GM11168 (cell line): Measurements from ENCODE around the gene SLC37A1.

Experiments used
- in situ Hi-C: fragments of 300-500 bp; cut with MboI; formaldehyde crosslinking; loops from one replicate; pipeline ENCODE4 v1.12.0; 2022; ENCODE audit warnings: low sequenced_read_pairs; ENCODE audit not compliant: unreplicated experiment

SLC37A1 gene

GRCh38 chr21:42499444-42500112 lies 14.1 kb upstream of the SLC37A1 start:
- in situ Hi-C loops: no loop called here

- in situ Hi-C loops: no loop called here
Observed at GRCh38 chr21:42500225-42500624, 13.4 kb upstream of the SLC37A1 start.

DNA sequence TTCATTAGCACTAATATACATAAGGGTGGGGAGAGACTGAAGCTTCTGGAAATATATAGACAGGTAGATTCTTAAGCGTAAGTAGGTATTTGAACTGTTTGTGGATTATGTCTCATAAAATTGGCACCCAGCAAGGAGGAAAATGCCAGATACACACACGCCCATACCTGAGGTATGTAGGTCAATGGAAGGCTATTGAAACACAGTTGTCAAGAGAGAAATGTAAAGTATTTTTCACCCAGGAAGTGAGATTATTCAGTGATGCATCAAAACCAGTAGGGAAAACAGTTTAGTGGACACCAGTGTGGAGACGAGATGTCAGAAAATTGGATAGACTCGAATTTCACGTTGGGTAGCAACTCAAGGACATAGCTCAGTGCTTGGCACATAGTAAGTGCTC lies 12.9 kb upstream of the SLC37A1 start:
- in situ Hi-C loops: no loop called here

DNA sequence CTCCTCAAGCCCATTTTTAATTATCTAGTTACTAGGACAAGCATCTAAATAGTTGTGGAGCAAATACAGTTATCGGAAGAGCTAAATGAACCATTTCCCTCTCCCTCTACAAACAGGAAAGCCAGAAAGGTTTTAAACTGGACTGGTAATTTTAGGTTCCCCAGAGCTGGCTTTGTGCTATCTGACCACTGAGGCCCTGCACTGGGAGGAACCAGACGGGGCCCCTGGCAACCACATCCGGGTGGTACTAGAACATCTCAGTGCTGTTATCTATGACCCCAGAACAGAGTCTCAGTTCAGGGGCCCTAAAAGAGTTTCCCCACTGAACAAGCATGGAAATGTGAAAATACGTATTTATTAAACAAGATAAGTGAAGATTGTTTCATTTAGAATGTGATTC lies 9.9 kb upstream of the SLC37A1 start:
- in situ Hi-C loops: no loop called here

DNA sequence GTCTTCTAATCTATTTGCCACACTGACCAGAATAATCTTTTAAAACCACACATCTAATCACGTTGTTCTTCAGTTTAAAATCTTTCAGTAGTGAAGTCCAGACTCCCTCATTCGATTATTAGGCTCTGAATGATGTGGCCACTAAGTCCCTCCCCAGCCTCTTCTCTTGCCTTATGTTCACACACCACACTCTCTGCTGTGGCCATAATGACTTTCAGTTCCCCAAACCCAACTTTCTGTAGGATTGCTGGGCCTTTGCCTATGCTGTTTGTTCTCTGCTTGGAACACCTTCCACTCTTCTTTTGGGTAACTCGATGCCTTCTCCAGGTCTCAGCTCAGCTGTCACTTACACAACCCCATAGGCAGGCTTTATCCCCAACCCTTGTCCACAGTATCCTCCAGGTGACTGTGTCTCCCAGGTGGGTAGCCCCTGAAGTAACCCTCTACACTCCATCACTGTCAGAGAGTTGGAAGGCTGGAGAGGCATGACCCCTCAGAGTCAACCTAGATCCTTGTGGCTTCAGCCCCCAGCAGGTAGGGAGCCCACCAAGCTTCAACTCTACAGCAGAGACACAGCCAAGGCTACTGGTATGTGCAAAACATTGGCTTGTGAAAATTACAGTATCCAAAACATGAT lies 8.4 kb upstream of the SLC37A1 start:
- in situ Hi-C loops: no loop called here

DNA sequence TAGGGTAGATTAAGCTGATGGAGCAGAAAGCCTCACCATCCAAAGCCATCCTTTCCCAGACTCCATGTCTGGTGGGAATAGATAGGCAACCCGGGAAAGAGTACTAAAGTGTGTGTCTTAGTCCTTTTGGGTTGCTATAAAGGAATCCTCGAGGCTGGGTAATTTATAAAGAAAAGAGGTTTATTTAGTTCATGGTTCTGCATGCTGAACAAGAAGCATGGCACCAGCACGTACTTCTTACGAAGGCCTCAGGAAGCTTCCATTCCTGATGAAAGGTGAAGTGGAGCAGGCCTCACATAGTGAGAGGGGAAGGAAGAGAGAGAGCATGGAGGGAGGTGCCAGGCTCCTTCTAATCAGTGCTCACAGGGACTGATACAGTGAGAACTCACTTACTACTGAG lies 6.2 kb upstream of the SLC37A1 start:
- in situ Hi-C loops: no loop called here

- in situ Hi-C loops: no loop called here
Observed at GRCh38 chr21:42508371-42508770, 5.3 kb upstream of the SLC37A1 start.

DNA sequence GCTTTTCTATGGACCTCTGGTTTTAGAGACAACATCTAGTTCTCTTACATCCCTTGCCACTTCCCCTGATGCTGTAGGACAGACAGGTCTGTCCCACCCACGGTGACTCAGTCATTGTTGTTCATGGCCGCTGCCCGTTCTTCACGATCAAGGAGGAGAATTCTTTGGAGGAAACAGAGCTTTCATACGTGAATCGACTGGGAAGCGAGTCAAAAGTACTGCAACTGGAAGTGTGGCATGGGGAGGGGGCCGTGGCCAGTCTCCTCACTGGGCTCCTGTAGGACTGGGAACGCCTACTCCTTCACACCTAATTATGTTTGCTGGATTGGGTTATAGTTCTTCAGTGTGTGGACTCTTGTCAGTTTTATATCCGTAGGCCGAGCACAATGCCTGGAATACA lies 4.4 kb upstream of the SLC37A1 start:
- in situ Hi-C loops: no loop called here

DNA sequence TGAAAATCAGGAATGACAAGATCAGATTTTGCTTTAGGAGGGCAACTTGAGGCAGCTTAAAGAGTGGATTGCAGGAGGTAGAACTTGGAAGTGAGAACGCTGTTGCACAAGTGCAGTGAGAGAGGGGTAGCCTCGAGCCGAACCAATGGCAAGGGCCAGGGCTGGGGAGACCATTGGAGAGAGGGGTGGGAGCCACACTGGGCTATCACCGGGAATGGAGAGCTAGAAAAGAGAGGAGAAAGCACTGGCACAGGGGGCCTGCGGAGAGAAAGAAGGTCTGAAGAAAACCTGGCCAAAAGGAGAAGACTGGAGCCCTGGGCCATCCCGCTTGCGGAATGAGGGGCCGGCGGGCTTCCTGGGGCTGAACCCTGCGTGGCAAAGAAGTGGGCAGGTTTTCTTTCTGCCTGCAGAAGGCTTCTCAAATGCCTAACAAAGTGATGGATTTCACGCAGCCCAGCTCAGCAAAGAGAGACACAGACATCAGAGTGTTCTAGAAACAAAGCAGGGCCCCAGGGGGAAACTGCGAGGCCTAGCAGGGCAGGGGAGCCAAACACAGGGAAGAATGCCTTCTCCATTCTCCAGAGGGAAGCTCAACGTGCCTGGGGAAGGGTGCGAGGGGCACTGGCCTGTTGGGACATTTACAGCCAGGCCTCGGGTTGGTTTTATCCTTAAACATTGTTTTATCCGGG lies 1.2 kb upstream of the SLC37A1 start:
- in situ Hi-C loops: no loop called here

DNA sequence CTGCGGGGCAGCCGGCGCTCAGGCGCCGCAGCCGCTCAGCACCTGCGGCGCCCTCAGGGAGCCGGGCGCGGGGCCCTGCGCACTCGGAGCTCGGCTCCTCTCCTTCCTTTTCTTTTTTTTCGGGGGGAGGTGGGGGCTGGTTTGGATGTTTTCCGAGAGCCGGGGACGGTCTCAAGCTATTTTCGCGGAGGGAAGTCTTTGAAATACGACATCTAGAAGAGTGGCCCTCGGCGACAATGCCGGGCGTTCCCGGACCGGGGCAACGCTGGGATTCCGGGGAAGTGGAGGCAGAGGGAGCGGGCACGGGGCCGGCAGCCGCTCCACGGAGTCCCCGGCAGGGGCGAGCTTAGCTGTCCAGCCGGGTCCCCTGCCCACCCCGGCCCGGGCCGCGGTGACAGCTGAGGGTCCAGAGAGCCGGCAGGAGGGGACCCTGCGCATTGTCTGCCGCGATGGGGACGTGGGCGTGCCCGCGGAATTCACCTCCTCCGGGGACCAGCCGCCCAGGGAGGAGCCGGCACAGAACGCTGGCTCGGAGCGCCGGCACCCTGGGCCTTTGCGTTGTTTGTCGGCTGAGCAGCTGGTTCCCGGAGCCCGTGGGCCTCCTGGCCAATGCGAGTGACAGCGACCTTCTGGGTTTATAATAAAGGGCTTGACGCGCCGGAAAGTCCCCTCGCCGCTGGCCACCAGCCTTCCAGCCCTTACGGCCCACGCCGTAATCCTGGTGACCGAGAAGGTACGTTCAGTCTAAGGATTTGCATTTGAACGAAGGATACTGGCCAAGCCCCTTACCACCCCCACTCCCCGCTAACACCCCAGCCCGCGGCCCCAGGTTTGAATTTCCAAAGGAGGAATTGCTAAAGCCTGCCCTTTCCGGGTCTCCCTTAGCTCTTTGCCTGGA lies 582 bp downstream of the SLC37A1 start:
- in situ Hi-C loops: no loop called here

- in situ Hi-C loops: no loop called here
Observed at GRCh38 chr21:42514883-42515228, 1.2 kb downstream of the SLC37A1 start.

DNA sequence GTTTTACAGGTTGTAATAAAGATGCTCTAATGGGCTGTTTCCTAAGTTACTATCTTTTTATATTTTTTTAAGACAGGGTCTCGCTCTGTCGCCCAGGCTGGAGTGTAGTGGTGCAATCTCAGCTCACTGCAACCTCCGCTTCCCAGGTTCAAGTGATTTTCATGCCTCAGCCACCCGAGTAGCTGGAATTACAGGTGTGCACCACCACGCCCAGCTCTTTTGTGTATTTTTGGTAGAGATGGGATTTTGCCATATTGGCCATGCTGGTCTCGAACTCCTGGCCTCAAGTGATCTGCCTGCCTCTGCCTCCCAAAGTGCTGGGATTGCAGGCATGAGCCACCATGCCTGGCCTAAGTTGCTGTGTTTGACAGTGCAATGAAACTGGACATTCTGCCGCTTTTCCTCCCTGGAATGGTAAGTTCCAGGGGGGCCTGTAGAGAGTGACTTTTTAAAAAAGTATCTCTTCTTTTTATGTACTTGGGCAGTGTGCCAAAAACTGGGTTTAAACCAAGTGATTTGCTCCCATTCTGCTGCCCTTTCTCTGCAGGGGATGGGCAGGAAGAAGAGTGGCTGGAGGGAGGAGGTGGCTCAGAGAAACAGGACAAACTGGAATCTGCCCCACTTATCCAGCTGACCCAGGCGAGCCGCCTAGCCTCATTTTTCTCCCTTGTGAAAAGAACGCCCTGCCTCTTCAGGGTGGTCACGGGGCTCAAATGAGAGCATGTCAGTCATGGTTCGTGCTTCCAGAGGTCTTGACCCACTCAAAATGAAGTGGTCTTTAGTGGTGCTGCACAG lies 2.3 kb downstream of the SLC37A1 start:
- in situ Hi-C loops: no loop called here

GRCh38 chr21:42518215-42518614 lies 4.6 kb downstream of the SLC37A1 start:
- in situ Hi-C loops: no loop called here

DNA sequence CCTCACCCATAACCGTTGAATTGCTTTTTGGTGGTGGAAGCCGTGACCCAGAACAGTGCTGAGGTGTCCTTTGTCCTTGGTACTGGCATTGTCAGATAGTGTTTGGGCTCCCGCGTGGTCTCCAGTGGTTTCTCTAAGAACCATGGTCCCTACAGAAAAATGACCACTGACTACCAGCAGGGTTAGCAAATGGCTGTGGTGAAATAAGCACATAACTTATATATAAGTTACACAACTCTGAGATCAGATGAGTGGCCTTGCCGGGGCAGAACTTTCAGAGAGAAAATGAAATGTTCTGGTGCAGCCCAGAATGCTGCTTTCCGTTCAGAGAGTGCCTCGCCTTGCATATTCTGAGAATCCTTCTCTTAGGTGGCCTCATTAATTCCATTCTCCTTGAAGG lies 5.0 kb downstream of the SLC37A1 start:
- in situ Hi-C loops: no loop called here

DNA sequence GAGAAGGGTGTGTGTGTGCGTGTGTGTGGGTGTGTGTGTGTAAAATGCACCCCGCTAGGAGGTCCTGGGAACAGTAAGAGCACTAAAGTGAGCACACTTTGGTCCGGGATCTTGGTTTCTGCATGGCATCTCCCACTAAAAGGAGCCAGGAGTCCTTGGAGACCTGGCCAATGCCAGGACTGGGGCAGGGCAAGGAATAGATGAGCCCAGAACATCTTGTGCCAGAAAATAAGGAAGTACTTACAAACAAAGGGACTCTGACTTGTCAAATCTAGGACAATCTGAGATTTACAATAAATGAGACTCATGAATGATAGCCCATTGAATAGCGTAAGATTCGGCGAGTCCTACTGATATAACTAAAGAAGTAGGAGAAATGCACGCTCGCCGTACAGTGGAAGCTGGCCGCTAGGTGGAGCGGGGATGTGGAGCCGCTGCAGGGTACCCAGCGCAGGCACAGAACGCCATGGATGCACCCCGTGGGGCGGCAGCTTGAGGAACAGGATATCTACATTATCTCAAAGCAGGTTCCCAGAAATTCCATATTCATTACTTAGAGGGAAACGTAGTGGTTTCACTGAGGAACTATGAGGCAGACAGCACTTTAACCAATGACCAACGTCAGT lies 7.1 kb downstream of the SLC37A1 start:
- in situ Hi-C loops: no loop called here

GRCh38 chr21:42521384-42521783 lies 7.7 kb downstream of the SLC37A1 start:
- in situ Hi-C loops: no loop called here

DNA sequence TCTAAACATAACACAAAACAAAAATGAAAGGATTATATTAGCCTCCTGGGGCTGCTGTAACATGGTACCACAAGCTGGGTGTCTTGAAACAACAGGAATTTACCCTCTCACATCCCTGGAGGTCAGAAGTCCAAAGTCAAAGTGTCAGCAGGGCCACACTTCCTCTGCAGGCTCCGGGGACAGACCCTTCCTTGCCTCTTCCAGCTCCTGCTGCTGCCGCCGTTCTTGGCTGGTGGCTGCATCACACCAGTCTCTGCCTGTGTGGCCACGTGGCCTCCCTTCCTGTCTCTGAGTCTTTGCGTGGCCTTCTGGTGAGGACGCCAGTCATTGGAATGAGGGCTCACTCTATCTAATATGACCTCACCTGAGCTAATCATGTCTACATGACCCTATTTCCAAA lies 8.2 kb downstream of the SLC37A1 start:
- in situ Hi-C loops: no loop called here

DNA sequence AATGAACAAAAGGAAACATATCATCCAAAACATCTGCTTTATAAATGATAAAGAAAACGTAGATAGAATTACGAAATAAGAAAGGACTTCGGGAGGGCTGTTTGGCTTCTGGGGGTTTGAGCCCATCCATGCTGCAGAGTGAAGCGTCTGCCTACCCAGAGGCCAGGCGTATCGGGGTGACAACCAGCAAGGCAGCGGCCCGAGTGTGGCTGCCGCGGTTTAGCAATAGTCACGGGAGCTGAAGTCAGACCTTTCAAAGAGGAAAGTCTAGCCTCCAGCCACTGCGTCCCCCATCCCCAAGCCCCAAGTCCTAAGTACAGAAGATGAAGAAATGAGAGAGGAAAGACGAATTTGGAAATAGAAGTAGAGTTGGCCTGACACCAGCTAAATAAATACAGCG lies 8.6 kb downstream of the SLC37A1 start:
- in situ Hi-C loops: no loop called here

DNA sequence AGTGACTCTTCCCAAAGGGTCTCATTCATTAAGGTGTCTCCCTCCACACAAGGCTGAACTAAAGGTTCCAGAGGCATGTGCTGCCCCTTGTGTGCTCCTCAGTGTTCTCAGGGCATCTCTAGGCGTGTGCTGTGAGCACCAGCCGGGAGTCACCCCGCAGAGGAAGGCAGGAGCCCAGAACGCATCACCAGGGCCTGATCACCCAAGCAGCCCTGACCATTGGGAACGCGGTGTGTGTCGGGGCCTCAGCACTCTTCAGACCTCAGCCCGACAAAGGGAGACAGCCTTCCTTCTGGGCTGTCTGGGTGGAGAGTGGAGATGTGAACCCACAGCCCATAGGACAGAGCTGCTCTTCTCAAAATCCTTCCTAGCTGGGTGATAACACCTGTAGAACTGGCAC lies 9.1 kb downstream of the SLC37A1 start:
- in situ Hi-C loops: no loop called here

GRCh38 chr21:42523211-42523610 lies 9.6 kb downstream of the SLC37A1 start:
- in situ Hi-C loops: no loop called here
